HUES48 (cell line): ENCODE measurements around the gene C15orf61.

Experiments used
- H3K27ac ChIP-seq: one replicate; pipeline ENCODE4 v1.7.0; 2013; ENCODE audit warnings: low read depth, low read length, inconsistent platforms
- H3K27me3 ChIP-seq: 2 replicates; pipeline ENCODE4 v1.6.1; 2013; ENCODE audit warnings: mild to moderate bottlenecking, low read length; ENCODE audit not compliant: control insufficient read depth, insufficient read depth
- H3K36me3 ChIP-seq: 2 replicates; pipeline ENCODE4 v1.6.1; 2013; ENCODE audit warnings: low read length; ENCODE audit not compliant: control insufficient read depth, insufficient read depth
- H3K4me1 ChIP-seq: 2 replicates; pipeline ENCODE4 v1.6.1; 2013; ENCODE audit warnings: mild to moderate bottlenecking, low read length; ENCODE audit not compliant: control insufficient read depth, insufficient read depth
- H3K4me3 ChIP-seq: 2 replicates; pipeline ENCODE4 v1.5.1; 2013; ENCODE audit warnings: mild to moderate bottlenecking, low read depth, low read length
- H3K9ac ChIP-seq: 2 replicates; pipeline ENCODE4 v1.6.1; 2013; ENCODE audit warnings: mild to moderate bottlenecking, low read depth, low read length, moderate library complexity
- H3K9me3 ChIP-seq: 2 replicates; pipeline ENCODE4 v1.6.1; 2013; ENCODE audit warnings: low read length; ENCODE audit not compliant: control insufficient read depth, insufficient read depth

C15orf61 gene

DNA sequence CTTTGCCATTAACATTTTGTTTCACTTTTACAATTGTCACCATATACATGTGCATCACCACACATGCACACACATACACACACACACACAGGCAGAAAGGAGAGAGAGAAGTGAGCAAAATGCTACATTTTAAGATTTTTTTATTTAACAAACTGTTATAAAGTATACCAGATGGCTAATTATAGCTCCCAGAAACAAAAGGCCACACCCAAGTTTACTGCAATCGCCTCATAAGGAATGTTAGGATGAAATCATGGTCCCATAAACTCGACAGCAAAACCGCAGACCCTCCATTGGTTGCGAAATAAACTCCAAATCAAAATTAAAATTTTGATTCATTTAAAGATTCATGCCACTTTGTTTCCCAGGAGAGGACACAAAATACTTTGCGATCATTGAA lies 16.1 kb upstream of the C15orf61 start:
- no peak overlapping the region for H3K4me3 ChIP-seq

DNA sequence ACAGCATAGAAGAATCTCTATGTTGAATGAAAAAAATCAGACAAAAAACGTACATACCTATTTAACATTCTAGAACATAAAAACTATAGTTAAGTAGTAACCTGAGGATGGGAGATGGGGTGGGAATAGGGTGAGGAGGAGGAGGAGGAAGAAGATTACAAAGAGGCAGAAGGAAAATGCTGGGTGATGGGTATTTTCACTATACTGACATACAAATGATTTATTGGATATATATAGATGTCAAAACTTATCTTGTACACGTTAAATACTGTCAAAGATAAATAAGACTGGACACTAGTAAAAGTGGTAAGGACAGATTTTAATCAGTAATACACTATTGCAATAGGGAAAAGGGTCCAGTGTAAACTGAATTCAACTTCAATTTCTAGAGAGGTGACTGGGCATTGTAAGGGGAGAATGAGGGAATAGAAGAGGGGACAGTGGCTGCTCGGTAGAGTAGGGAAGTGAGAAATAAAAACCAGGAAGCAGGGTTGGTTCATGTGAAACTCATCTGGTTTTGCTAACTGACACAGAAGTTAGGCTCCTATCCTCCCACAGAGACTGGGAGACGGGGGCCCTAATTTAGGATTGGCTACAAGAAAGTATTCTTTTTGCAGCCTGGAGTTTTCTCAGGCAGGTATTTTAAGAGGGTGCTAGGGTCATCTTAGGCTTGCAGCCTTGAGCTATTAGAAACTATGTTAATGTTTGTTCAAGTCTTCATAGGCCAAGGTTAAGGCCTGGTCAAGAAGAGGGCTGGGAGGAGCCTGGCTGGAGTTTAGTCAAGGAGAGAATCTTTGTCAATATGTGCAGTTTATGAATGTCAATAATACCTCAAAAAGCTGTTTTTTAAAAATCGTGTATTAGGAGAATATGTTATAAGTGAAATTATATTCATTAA lies 15.0 kb upstream of the C15orf61 start:
- peaks cover 19% of the 10 kb centered on the region for H3K4me1 ChIP-seq
- no peak overlapping the region for H3K9ac ChIP-seq
- no peaks in the 10 kb centered on the region for H3K9me3 ChIP-seq
- no peak overlapping the region for H3K27ac ChIP-seq
- no peaks in the 10 kb centered on the region for H3K27me3 ChIP-seq
- no peak overlapping the region for H3K4me3 ChIP-seq
- no peaks in the 10 kb centered on the region for H3K36me3 ChIP-seq

More for the DNA sequence above, 16.1 kb upstream of the C15orf61 start:
- no peaks in the 10 kb centered on the region for H3K9me3 ChIP-seq
- peaks cover 19% of the 10 kb centered on the region for H3K4me1 ChIP-seq
- no peak overlapping the region for H3K27ac ChIP-seq
- H3K27me3 ChIP-seq = no peaks in the 10 kb centered on the region
- no peaks in the 10 kb centered on the region for H3K36me3 ChIP-seq
- H3K9ac ChIP-seq = no peak overlapping the region

DNA sequence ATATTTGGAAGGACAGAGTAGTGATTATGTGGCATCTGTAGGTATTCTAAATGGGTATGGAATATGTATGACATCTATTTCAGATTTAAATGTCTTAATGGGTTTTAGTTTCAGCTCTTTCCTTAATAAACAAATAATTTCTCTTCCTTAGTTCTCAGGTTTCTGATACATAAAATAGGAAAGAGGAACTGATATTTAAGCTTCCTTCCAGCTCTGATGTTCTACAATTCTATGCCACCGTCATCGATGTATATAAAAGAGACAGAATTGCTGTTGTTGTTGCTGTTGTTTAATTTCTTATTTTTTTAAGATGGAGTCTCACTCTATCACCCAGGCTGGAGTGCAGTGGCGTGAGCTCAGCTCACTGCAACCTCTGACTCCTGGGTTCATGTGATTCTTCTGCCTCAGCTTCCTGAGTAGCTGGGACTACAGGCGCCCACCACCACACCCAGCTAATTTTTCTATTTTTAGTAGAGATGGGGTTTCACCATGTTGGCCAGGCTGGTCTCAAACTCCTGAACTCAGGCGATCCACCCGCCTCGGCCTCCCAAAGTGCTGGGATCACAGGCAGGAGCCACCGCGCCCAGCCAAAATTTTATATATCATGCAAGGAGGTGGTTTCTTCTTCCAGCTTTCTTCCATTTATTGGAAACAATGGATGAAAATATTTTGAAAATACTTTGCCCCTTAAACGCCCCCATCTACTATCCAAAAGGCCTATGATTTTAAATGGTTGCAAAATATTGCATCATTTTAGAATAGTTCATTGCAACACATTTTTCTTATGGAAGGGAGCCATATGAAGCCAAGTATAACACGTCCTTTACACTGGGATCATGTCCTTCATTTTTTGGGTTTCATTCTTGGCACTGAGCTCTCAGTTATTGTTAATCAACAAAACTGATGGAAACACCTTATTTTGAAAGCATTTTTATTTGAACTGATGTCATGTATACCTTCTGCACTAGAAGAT lies 13.9 kb upstream of the C15orf61 start:
- H3K9ac ChIP-seq = no peak overlapping the region
- no peak overlapping the region for H3K4me3 ChIP-seq
- no peaks in the 10 kb centered on the region for H3K9me3 ChIP-seq
- H3K27me3 ChIP-seq = no peaks in the 10 kb centered on the region
- H3K4me1 ChIP-seq = peaks cover 11% of the 10 kb centered on the region
- no peak overlapping the region for H3K27ac ChIP-seq
- no peaks in the 10 kb centered on the region for H3K36me3 ChIP-seq

DNA sequence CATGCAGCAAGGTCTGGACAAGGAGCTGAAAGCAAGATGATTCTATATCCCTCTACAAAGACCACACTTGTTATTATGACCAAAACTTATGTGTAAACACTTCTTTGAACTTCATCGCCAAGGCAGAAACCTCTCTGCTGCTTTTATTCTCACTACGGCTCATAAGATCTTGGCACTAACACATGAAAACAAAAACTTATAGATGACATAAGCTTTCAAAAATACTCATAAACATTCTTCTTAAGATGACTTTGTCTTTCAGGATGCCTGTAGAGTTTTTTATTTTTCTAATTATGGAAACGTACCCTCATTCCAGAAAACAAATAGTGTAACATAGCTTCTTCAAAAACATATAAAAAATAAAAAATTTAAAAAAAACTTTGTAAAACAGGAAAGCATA lies 12.5 kb upstream of the C15orf61 start:
- Histone ChIP-seq H3K9ac (no peak overlapping the region), H3K4me1 (peaks cover 7% of the 10 kb centered on the region), H3K27ac (no peak overlapping the region), H3K36me3 (no peaks in the 10 kb centered on the region), H3K4me3 (no peak overlapping the region), H3K27me3 (no peaks in the 10 kb centered on the region), H3K9me3 (no peaks in the 10 kb centered on the region)

DNA sequence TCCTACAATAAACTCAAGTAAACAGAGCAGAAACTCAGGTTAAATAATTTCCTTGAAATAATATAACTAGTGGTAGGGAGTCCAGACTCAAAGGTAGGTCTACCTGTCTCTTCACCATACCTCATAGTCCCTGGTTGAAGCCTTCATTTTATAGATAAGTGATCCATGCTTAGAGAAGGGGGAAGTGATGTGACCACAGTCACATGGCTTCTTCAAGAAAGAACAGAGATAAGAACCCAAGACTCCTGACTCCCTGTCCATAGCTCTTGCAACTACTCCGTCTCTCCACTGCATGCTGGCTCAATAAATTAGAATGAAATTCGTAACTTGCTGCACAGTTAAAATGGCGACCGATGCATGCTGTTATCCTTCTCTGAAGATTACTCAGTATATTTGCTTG lies 11.0 kb upstream of the C15orf61 start:
- no peaks in the 10 kb centered on the region for H3K27me3 ChIP-seq
- H3K36me3 ChIP-seq = no peaks in the 10 kb centered on the region
- H3K9me3 ChIP-seq = no peaks in the 10 kb centered on the region
- H3K4me3 ChIP-seq = no peak overlapping the region
- H3K27ac ChIP-seq = no peak overlapping the region
- no peak overlapping the region for H3K9ac ChIP-seq
- H3K4me1 ChIP-seq = no peaks in the 10 kb centered on the region

DNA sequence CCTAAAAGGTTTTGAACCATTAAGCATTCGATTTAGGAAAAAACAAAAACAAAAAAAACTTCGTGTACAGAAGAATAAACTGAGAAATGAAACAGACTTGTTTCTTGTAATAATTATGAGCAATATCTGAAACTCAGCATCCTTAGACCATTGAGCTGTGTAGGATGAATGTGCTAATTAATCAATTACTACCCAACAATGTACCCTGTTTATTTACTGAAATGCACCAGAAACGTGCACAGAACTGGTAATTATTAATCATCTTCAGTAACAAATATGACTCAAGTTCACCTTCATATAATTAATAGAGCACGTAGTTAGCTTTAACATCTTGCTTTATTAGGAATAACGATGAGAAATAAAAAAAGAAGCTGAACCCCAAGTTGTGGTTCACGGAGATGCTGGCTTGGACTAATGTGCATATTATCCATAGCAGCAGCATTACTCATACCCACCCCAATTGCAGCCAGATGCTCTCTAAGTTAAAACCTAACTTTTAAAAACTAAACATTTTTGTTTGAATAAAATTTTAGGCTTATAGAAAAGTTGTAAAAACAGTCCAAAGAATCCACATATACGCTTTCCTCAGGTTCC lies 10.2 kb upstream of the C15orf61 start:
- Histone ChIP-seq H3K9ac (no peak overlapping the region), H3K27me3 (no peaks in the 10 kb centered on the region), H3K4me3 (no peak overlapping the region), H3K27ac (no peak overlapping the region), H3K36me3 (no peaks in the 10 kb centered on the region), H3K9me3 (no peaks in the 10 kb centered on the region), H3K4me1 (no peaks in the 10 kb centered on the region)

DNA sequence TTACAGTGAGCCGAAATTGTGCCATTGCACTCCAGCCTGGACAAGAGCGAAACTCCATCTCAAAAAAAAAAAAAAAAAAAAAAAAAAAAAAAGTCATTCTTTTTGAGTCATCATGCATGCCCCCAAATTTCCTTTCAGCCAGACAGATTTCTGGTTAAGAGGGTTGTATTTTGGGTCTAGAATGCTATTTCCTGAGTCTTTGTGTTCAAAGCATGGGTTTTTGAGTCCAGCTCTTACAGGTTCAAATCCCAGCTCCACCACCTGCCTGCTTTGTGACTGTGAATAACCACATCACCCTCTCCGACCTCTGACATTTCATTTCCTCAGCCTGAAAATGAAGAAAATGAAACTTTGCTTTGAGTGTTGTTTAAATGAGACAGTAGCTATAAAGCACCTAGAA lies 9.3 kb upstream of the C15orf61 start:
- no peaks in the 10 kb centered on the region for H3K36me3 ChIP-seq
- H3K9ac ChIP-seq = no peak overlapping the region
- H3K27ac ChIP-seq = no peak overlapping the region
- H3K4me3 ChIP-seq = no peak overlapping the region
- no peaks in the 10 kb centered on the region for H3K9me3 ChIP-seq
- H3K27me3 ChIP-seq = no peaks in the 10 kb centered on the region
- H3K4me1 ChIP-seq = no peaks in the 10 kb centered on the region

DNA sequence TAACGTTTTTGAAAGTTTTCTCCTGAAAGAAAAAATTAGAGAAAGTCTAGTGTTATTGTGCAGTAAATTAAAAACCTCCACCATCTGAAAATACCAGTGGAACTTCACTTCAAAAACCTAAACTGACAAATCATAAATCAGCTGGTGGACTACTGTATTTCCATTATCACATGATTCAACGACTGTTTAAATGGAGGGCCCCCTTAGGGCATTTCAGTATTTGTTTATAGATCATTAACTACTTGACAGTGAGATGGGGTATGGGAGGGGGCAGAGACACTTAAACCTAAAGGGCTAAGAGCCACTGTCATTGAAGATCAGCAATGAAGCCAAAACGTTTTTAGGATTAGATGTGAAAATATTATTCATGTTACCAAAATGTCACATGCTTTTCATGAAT lies 8.8 kb upstream of the C15orf61 start:
- H3K9ac ChIP-seq = no peak overlapping the region
- no peak overlapping the region for H3K27ac ChIP-seq
- no peak overlapping the region for H3K4me3 ChIP-seq
- H3K36me3 ChIP-seq = no peaks in the 10 kb centered on the region
- H3K27me3 ChIP-seq = no peaks in the 10 kb centered on the region
- H3K4me1 ChIP-seq = no peaks in the 10 kb centered on the region
- H3K9me3 ChIP-seq = no peaks in the 10 kb centered on the region

DNA sequence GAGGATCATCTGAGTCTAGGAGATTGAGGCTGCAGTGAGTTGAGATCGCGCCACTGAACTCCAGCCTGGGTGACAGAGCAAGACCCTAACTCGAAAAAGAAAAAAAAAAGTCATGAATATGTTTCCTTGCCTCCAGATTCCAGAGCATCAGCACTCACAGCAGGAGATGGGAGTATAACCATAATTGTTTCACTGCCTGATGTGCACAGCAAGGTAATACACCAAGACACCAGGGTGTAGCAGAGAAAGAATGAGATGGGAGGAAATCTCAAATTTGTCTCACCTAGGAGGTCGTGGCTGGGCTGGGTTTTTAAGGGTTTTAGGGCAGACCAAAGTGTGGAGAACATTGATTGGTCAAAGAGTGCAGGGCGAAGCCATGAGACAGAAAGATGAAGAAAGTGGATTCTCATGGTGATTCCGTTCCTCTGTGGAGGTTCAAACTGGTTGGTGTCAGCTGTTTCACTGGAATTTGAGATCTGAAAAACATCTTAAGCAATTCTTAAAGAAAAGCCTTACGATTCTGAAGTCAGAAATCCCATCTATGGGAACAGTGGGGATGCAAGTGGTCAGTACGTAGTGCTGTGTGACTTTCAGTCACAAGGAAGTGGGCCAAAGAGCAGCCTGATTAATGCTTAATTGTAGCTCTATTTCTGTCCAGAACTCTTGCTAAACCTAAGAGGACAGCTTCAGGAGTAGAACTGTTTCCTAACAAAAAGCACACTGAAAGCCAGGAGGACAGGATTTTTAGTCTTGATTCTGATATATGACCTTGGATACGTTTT lies 7.8 kb upstream of the C15orf61 start:
- Histone ChIP-seq H3K4me1 (no peaks in the 10 kb centered on the region), H3K9me3 (no peaks in the 10 kb centered on the region), H3K9ac (no peak overlapping the region), H3K36me3 (no peaks in the 10 kb centered on the region), H3K4me3 (no peak overlapping the region), H3K27me3 (no peaks in the 10 kb centered on the region), H3K27ac (no peak overlapping the region)

DNA sequence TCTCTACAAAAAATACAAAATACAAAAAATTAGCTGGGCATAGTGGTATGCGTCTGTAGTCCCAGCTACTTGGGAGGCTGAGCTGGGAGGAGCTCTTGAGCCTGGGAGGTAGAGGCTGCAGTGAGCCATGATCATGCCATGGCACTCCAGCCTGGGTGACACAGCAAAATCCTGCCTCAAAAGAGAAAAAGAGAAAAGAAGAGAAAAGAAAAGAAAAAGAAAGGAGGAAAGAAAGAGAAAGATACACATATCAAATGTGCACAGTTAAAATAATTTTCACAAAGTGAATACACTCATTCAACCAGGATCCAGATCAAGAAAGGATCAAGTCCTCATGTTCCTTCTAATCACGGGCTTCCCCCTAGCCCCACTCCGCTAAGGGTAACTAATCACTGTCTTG lies 5.8 kb upstream of the C15orf61 start:
- Histone ChIP-seq H3K9me3 (no peaks in the 10 kb centered on the region), H3K36me3 (no peaks in the 10 kb centered on the region), H3K27me3 (no peaks in the 10 kb centered on the region), H3K9ac (no peak overlapping the region), H3K4me1 (no peaks in the 10 kb centered on the region), H3K27ac (no peak overlapping the region), H3K4me3 (no peak overlapping the region)
